Measurements from ENCODE around the gene TMEFF2.

DNA sequence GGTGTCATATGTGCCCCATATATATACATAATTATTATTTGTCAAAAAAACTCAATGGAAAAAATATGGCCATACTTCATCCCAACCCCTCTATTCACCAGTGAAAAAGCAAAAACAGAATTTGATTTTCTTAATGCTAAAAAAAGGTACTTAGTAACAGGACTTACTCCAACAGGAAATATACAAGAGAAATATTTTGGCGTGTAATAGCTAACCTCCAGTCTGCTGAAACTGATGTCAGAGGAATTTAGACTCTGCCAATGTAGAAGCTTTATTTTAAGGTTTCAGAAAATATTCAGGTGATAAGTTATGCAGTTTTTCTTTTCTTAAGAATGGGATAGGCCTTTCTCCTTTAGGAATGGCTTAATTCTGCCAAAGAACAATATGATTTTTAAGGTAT, 72.6 kb downstream of the TMEFF2 start:
- TF ChIP-seq, protein P1, sequence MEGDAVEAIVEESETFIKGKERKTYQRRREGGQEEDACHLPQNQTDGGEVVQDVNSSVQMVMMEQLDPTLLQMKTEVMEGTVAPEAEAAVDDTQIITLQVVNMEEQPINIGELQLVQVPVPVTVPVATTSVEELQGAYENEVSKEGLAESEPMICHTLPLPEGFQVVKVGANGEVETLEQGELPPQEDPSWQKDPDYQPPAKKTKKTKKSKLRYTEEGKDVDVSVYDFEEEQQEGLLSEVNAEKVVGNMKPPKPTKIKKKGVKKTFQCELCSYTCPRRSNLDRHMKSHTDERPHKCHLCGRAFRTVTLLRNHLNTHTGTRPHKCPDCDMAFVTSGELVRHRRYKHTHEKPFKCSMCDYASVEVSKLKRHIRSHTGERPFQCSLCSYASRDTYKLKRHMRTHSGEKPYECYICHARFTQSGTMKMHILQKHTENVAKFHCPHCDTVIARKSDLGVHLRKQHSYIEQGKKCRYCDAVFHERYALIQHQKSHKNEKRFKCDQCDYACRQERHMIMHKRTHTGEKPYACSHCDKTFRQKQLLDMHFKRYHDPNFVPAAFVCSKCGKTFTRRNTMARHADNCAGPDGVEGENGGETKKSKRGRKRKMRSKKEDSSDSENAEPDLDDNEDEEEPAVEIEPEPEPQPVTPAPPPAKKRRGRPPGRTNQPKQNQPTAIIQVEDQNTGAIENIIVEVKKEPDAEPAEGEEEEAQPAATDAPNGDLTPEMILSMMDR (IDR thresholded peaks at IDR 0.05; ENCODE audit: low read depth, low read length, missing input control): no peak
- TF ChIP-seq, protein P2, sequence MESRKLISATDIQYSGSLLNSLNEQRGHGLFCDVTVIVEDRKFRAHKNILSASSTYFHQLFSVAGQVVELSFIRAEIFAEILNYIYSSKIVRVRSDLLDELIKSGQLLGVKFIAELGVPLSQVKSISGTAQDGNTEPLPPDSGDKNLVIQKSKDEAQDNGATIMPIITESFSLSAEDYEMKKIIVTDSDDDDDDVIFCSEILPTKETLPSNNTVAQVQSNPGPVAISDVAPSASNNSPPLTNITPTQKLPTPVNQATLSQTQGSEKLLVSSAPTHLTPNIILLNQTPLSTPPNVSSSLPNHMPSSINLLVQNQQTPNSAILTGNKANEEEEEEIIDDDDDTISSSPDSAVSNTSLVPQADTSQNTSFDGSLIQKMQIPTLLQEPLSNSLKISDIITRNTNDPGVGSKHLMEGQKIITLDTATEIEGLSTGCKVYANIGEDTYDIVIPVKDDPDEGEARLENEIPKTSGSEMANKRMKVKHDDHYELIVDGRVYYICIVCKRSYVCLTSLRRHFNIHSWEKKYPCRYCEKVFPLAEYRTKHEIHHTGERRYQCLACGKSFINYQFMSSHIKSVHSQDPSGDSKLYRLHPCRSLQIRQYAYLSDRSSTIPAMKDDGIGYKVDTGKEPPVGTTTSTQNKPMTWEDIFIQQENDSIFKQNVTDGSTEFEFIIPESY (IDR thresholded peaks at IDR 0.05): no peak
- TF ChIP-seq RAD21 (IDR thresholded peaks at IDR 0.05) (no peak), EGR1 (IDR thresholded peaks at IDR 0.05; ENCODE audit: low read depth in 2 of 2) (no peak), YY1 (IDR thresholded peaks at IDR 0.05) (no peak), SP1 (IDR thresholded peaks at IDR 0.05) (no peak), FOXA1 (IDR thresholded peaks at IDR 0.05) (no peak), RXRA (IDR thresholded peaks at IDR 0.05) (no peak)
